Camera-type eye (tissue), 1 donor: ENCODE results near the gene CRHR1. TPM values are rescaled to one million over a fixed set of nuclear protein-coding genes. Genes with fewer than 3 reads are reported as not detected.

Source experiments
- total RNA-seq: library from RNA; depleted of rRNA; stranded (reverse); fragments of >200 nt; gene quantifications from one replicate; pipeline ENCODE4 v1.2.3, GENCODE V29; 2014

CRHR1 gene
- total RNA-seq, result 20.6 TPM

GRCh38 chr17:45784293-45784740 is at the start of gene CRHR1:
CRHR1 (plus strand) TSS chr17:45784320; CDS start chr17:45784545, 225 bp downstream.

GRCh38 chr17:45844695-45845375 is 60.7 kb downstream of the CRHR1 start, which contains the start of gene SPPL2C:
SPPL2C (plus strand) TSS chr17:45844881; CDS start chr17:45844907, 26 bp downstream.

Other genes starting within 250 kb of the CRHR1 start
- not detected for gene SPPL2C, start 60.6 kb downstream of the CRHR1 start, total RNA-seq
- 41.3 TPM for gene MAPT, start 110.2 kb downstream of the CRHR1 start, total RNA-seq
- not detected for gene STH, start 214.9 kb downstream of the CRHR1 start, total RNA-seq